NB4 (cell line): ENCODE results near the gene ELK4.

ENCODE experiments used
- CTCF ChIP-seq: IDR thresholded peaks from one replicate; pipeline ENCODE4 v1.5.1; 2012; ENCODE audit warnings: low read depth, low read length
- MYC ChIP-seq: IDR thresholded peaks from 2 replicates; pipeline ENCODE4 v1.6.1; 2011; ENCODE audit warnings: low read depth, low read length

DNA sequence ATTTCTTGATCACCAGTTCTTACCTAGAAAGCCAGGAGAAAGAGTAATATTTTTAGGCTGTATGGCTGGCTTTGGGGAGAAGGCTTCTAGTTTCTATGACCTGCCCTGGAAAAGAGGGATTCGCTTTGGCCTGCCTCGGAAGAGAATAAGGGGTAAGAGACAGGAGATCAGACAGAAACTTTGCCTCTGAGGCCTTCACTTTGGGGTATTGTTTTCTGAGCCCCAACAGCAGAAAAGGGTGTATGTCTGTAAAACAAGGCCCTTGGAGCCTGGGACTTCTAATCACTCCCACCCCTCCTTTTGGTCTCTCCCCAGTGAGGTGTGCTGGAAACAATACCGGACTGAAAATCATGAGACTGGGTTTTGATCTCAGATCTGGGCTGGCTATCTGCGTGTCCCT lies 43.4 kb upstream of the ELK4 start:
- TF ChIP-seq CTCF: no peak
- no peak for TF ChIP-seq MYC
